HFFc6 (cell line): ENCODE results near the gene BZW1. TPM values are rescaled to one million over a fixed set of nuclear protein-coding genes. Genes with fewer than 3 reads are reported as not detected.

ENCODE experiments used
- DNase-seq: peaks from one replicate; pipeline ENCODE4 v3.0.0-alpha.2; 2018
- H3K27ac Mint-ChIP-seq: 2 replicates; pipeline ENCODE4 v1.8.0; 2020; ENCODE audit warnings: mild to moderate bottlenecking, mixed read lengths
- H3K27me3 Mint-ChIP-seq: 2 replicates; pipeline ENCODE4 v1.8.0; 2021; ENCODE audit warnings: mild to moderate bottlenecking, moderate library complexity, mixed read lengths; ENCODE audit not compliant: insufficient read depth
- H3K36me3 Mint-ChIP-seq: 2 replicates; pipeline ENCODE4 v1.8.0; 2021; ENCODE audit warnings: low read depth, mixed read lengths
- H3K4me1 Mint-ChIP-seq: 2 replicates; pipeline ENCODE4 v1.8.0; 2020; ENCODE audit warnings: low read depth, mixed read lengths
- H3K4me3 Mint-ChIP-seq: 2 replicates; pipeline ENCODE4 v1.8.0; 2020; ENCODE audit warnings: mild to moderate bottlenecking, moderate library complexity, mixed read lengths
- H3K9me3 Mint-ChIP-seq: 2 replicates; pipeline ENCODE4 v1.8.0; 2020; ENCODE audit warnings: mild to moderate bottlenecking, mixed read lengths
- CTCF ChIP-seq: fragments of 200-600 bp; sonication (generic); IDR thresholded peaks from 2 replicates; pipeline ENCODE4 v1.5.0; 2021; ENCODE audit warnings: antibody characterized with exemption, mild to moderate bottlenecking
- total RNA-seq, 6 experiments: library from RNA; stranded (reverse); fragmentation: NEBNext Ultra II Directional; extraction: Animal tissue kit (Norgen Biotek cat#: 25700); gene quantifications; 2 replicates in 1 of 6; 3 replicates in 5 of 6; pipeline ENCODE4 v1.2.3, GENCODE V29; 2021

BZW1 gene
- total RNA-seq, 6 experiments from 2014 or later, result 318 to 459 (median 409) TPM

DNA sequence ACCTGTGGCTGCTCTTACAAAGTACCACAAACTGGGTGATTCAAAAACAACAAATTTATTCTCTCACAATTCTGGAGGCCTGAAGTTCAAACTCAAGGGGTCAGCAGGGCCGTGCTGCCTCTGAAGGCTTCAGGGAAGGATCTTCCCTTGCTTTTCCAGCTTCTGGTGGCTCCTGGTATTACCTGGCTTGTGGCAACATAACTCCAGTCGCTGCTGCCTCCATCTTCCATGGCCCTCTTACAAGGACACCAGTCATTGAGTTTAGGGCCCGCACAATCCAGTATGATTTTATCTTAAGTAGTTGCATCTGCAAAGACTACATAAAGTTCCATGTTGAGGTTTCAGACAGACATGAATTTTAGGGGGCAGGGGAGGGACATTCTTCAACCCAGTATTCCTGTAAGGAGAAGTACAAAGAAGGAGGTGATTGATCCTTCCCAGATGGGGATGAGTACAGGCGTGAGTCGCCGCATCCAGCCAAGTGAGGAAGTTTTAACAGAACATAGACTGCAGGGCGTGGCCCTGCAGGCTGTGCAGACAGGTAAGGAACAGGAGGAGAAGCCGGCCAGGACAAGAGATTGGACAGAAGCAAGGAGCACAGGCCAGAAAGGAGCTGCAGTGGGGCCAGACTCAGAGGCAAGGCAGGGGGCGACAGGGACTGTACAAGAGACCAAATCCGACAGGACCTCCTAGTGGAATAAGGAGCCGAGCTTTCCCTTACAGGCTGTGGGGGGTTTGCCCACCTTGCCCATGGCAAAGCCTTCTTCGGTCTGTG lies 44.4 kb upstream of the BZW1 start:
- H3K4me3 Mint-ChIP-seq, result no peak overlapping the region
- H3K36me3 Mint-ChIP-seq, result peaks cover under 1% of the 10 kb centered on the region; the same call in 1 of the 2 replicates
- H3K27me3 Mint-ChIP-seq, result no peaks in the 10 kb centered on the region
- peaks cover under 1% of the 10 kb centered on the region; the same call in 1 of the 2 replicates for H3K9me3 Mint-ChIP-seq
- no peak overlapping the region for H3K27ac Mint-ChIP-seq
- peaks cover 50% of the 10 kb centered on the region for H3K4me1 Mint-ChIP-seq
- no peak for DNase-seq
- TF ChIP-seq CTCF, result 0 out of 2 replicates have a peak, but pooled peaks have one; percentile 4

DNA sequence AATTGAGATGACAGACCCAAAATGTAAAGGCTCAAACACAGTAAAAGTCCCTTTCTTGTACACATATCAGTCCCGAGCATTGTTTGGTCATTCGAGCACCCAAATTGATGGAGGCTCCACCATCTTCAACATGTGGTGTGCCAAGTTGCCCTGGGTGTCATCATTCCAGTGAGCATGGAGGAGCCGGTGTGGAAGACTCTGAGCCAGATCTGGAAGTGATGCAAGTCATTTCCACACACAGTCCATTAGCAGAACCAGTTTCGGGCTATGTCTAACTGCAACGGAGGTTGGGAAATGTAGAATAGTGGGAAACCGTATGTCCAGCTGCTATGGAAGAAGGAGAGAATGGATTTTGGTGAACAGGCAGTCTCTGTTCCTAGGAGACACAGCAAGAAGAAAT lies 40.9 kb upstream of the BZW1 start:
- no peak overlapping the region for H3K27ac Mint-ChIP-seq
- no peak overlapping the region for H3K4me3 Mint-ChIP-seq
- H3K4me1 Mint-ChIP-seq, result peaks cover 15% of the 10 kb centered on the region
- peaks cover 12% of the 10 kb centered on the region for H3K36me3 Mint-ChIP-seq
- TF ChIP-seq CTCF, result no peak
- no peaks in the 10 kb centered on the region for H3K27me3 Mint-ChIP-seq
- peaks cover 8% of the 10 kb centered on the region for H3K9me3 Mint-ChIP-seq
- no peak for DNase-seq

DNA sequence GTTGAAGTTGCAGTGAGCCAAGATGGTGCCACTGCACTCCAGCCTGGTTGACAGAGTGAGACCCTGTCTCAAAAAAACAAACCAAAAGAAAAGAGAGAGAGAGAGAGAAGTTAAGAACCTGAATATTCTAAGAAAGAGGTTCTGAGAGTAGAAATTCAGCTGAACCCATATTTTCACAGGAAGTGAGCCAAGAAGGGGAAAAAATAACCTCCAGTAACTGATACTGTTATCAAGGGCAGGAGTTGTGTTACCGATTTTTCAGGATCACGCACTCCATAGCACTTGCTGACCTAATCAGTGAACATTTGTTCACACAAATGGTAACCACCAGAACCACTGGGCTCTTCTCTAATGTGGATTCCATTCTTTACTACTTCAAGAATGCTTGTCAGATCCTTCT lies 39.1 kb upstream of the BZW1 start:
- H3K4me3 Mint-ChIP-seq, result no peak overlapping the region
- no peak for TF ChIP-seq CTCF
- peaks cover 8% of the 10 kb centered on the region for H3K9me3 Mint-ChIP-seq
- DNase-seq, result no peak
- H3K27ac Mint-ChIP-seq, result no peak overlapping the region
- peaks cover 11% of the 10 kb centered on the region for H3K4me1 Mint-ChIP-seq
- H3K36me3 Mint-ChIP-seq, result peaks cover 12% of the 10 kb centered on the region
- H3K27me3 Mint-ChIP-seq, result no peaks in the 10 kb centered on the region

DNA sequence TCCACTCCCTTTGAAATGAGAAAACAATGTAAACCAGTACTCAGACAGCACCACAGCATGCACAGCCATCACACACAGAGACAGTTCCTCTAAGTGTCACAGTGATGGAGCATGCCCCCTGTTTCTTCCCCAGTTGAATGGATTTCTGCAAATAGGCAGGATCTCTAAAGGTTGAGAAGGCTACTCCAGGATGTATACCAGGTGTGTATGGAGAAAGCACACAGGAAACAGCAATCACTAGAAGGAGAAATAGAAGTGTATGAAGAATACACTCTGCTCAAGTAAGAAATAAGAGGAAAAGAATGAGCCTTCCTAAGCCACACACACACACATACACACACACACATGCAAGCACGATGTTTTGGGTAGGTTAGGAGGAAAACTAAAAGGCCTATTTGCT lies 38.6 kb upstream of the BZW1 start:
- Mint-ChIP-seq H3K4me3 (no peak overlapping the region), H3K9me3 (peaks cover 8% of the 10 kb centered on the region), H3K4me1 (peaks cover 15% of the 10 kb centered on the region), H3K27ac (no peak overlapping the region), H3K36me3 (peaks cover 12% of the 10 kb centered on the region), H3K27me3 (no peaks in the 10 kb centered on the region)
- no peak for DNase-seq
- no peak for TF ChIP-seq CTCF

DNA sequence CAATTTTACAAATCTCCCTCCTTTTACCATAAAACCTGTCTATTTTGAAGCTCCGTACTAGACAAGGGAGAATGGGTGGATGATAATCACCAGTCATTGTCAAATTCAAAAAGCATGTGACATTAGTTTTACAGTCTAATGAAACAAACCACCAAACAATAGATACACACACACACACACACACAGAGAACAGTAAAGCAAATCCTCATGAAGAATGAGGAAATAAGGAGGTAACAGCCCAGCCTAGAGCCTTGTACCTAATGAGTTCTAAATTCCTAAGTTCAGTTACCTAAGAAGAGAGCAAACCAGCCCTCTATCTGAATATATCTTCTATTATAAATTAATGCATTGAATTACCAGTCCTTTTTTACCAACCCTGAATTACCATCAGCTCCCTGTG lies 36.8 kb upstream of the BZW1 start:
- Mint-ChIP-seq H3K27me3 (no peaks in the 10 kb centered on the region), H3K36me3 (peaks cover 12% of the 10 kb centered on the region), H3K27ac (no peak overlapping the region), H3K4me3 (no peak overlapping the region), H3K4me1 (peaks cover 34% of the 10 kb centered on the region), H3K9me3 (peaks cover 8% of the 10 kb centered on the region)
- TF ChIP-seq CTCF, result no peak
- DNase-seq, result no peak
